ENCODE data around the gene LEFTY1. TPM values are rescaled to one million over a fixed set of nuclear protein-coding genes. Genes with fewer than 3 reads are reported as not detected.

The LEFTY1 gene
- total and polyA plus RNA-seq, 2 of the 13 experiments (the other 11 are each of a cell fraction or from before 2014, with no cell fraction given): 0.29 to 0.79 TPM

DNA sequence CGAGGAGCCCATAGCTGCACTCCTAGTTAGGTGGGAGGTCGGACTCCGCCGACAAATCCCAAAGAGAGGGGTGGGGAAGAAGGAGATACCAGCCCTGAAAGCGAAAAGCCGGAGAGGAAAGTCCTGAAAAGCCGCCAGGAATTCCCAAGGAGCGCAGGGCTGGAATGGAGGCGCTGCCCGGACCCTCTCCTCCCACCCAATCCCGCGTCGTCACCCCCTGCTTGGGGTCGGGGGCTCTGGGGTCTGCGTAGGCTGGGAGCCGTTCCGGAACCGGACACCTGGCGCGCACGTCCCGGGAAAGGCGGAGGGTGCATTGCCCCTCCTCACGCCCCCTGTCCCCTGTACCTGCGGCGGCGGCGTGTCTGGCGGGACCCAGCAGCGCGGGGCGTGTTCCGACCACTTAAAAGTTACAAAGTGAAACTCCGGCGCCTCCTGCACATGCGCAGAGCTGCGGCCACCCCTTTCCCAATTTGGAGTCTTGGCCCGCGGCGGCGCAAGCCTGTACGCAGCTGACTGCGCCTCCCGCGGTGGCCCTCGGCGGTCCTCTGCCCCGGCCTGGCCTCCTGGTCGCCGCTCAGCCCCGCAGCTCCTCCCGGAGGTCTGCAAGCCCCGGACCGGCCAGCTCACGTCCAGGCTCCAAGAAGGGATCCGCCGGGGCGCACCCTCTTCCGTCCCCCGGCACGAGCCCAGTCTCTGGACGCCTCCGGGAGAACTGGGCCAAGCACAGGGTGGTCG is 6.8 kb downstream of the LEFTY1 start, which contains the start of gene TMEM63A (continued):
- TF ChIP-seq NFKB2 (CRISPR knock-in tag; IDR thresholded peaks at IDR 0.05; ENCODE audit: borderline replicate concordance) (no peak), ZNF451 (CRISPR knock-in tag; IDR thresholded peaks at IDR 0.05) (peak; percentile 32; the same call in 1 of the 2 replicates), TCF7 (IDR thresholded peaks at IDR 0.05; ENCODE audit: low read depth) (no peak), PCBP1 (IDR thresholded peaks at IDR 0.05; ENCODE audit: borderline replicate concordance, low read depth, low read length) (no peak), TCF12 (IDR thresholded peaks at IDR 0.05) (no peak), TCF12 (CRISPR knock-in tag; IDR thresholded peaks at IDR 0.05) (0 out of 2 replicates have a peak, but pooled peaks have one; percentile 52), MEIS1 (CRISPR knock-in tag; IDR thresholded peaks at IDR 0.05; ENCODE audit: borderline replicate concordance) (peak; percentile 15; the same call in 1 of the 2 replicates), ZNF329 (CRISPR knock-in tag; IDR thresholded peaks at IDR 0.05; ENCODE audit: low read depth) (no peak), ZBTB43 (CRISPR knock-in tag; conservative IDR thresholded peaks at IDR 0.05) (no peak), ZNF501 (CRISPR knock-in tag; IDR thresholded peaks at IDR 0.05) (peak; percentile 83), MEIS2 (CRISPR knock-in tag; IDR thresholded peaks at IDR 0.05) (no peak; the same call in 1 of the 2 replicates), KDM5B (CRISPR knock-in tag; IDR thresholded peaks at IDR 0.05; ENCODE audit: borderline replicate concordance) (peak; percentile 91), ZNF761 (CRISPR knock-in tag; conservative IDR thresholded peaks at IDR 0.05) (peak; percentile 77; the same call in 1 of the 2 replicates), XBP1 (CRISPR knock-in tag; IDR thresholded peaks at IDR 0.05) (no peak), ZFP90 (CRISPR knock-in tag; IDR thresholded peaks at IDR 0.05; ENCODE audit: borderline replicate concordance) (peak; percentile 73; the same call in 1 of the 2 replicates), PHF20 (CRISPR knock-in tag; IDR thresholded peaks at IDR 0.05) (peak; percentile 45), ZNF879 (CRISPR knock-in tag; IDR thresholded peaks at IDR 0.05) (no peak), U2AF2 (IDR thresholded peaks at IDR 0.05; ENCODE audit: low read depth, low read length) (no peak), ZNF556 (CRISPR knock-in tag; IDR thresholded peaks at IDR 0.05; ENCODE audit: borderline replicate concordance) (peak; percentile 68; the same call in 1 of the 2 replicates), HHEX (CRISPR knock-in tag; IDR thresholded peaks at IDR 0.05) (no peak), ZNF430 (CRISPR knock-in tag; IDR thresholded peaks at IDR 0.05) (peak; percentile 49; the same call in 1 of the 2 replicates), ZZZ3 (CRISPR knock-in tag; IDR thresholded peaks at IDR 0.05; ENCODE audit: borderline replicate concordance) (no peak), ZNF629 (CRISPR knock-in tag; conservative IDR thresholded peaks at IDR 0.05) (no peak), ZNF775 (CRISPR knock-in tag; IDR thresholded peaks at IDR 0.05; ENCODE audit: borderline replicate concordance) (no peak), ZNF33A (CRISPR knock-in tag; IDR thresholded peaks at IDR 0.05; ENCODE audit: borderline replicate concordance) (no peak), ZBTB1 (CRISPR knock-in tag; IDR thresholded peaks at IDR 0.05; ENCODE audit: borderline replicate concordance) (no peak), KLF9 (CRISPR knock-in tag; IDR thresholded peaks at IDR 0.05; ENCODE audit: low read depth) (no peak), SUZ12 (IDR thresholded peaks at IDR 0.05; ENCODE audit: low read depth, low read length) (no peak), HDAC1 (CRISPR knock-in tag; IDR thresholded peaks at IDR 0.05) (peak; percentile 84)
- TF ChIP-seq, protein P1, sequence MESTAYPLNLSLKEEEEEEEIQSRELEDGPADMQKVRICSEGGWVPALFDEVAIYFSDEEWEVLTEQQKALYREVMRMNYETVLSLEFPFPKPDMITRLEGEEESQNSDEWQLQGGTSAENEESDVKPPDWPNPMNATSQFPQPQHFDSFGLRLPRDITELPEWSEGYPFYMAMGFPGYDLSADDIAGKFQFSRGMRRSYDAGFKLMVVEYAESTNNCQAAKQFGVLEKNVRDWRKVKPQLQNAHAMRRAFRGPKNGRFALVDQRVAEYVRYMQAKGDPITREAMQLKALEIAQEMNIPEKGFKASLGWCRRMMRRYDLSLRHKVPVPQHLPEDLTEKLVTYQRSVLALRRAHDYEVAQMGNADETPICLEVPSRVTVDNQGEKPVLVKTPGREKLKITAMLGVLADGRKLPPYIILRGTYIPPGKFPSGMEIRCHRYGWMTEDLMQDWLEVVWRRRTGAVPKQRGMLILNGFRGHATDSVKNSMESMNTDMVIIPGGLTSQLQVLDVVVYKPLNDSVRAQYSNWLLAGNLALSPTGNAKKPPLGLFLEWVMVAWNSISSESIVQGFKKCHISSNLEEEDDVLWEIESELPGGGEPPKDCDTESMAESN (CRISPR knock-in tag; conservative IDR thresholded peaks at IDR 0.05): peak; percentile 71
